ENCODE measurements around the gene EVA1B. TPM values are rescaled to one million over a fixed set of nuclear protein-coding genes. Genes with fewer than 3 reads are reported as not detected.

EVA1B gene
- total and polyA plus RNA-seq, 2 donors (not counting 1 experiment from before 2014, with no cell fraction given), result 0.67 to 2.9 TPM

- Histone ChIP-seq H3K9ac (ENCODE audit: low read length) (peak overlapping the region; percentile 71), H3K4me3 (ENCODE audit: control extremely low read depth in 1 of 5, extremely low read depth in 1 of 5, insufficient read depth in 1 of 5, low read depth in 2 of 5, low read length in 4 of 5) (peak overlapping the region in 1 of 5 experiments; percentile 32), H3K27me3 (replicated peaks in 1 of 4; ENCODE audit: control extremely low read depth in 1 of 4, control insufficient read depth in 3 of 4, insufficient read depth in 4 of 4, low read length in 3 of 4) (peaks cover 0 to 36% (median 12%) of the 10 kb centered on the region in 4 experiments), H3K79me2 (ENCODE audit: control insufficient read depth, insufficient read depth, low read length) (no peaks in the 10 kb centered on the region), H3K27ac (ENCODE audit: low read length in 2 of 2) (no peak overlapping the region), H2AFZ (ENCODE audit: insufficient read depth, low read depth, low read length, poor library complexity, severe bottlenecking) (peak overlapping the region; percentile 55), H3K9me3 (ENCODE audit: control extremely low read depth in 1 of 3, control insufficient read depth in 2 of 3, insufficient read depth in 1 of 3, low read length in 2 of 3) (no peaks in the 10 kb centered on the region), H3K4me2 (replicated peaks; ENCODE audit: low read depth, low read length, poor library complexity, severe bottlenecking) (peak overlapping the region; percentile 97), H3K36me3 (replicated peaks in 1 of 2; ENCODE audit: control extremely low read depth in 1 of 2, control insufficient read depth in 1 of 2, extremely low read depth in 1 of 2, insufficient read depth in 2 of 2, low read length in 1 of 2) (no peaks in the 10 kb centered on the region), H3K4me1 (ENCODE audit: control insufficient read depth in 2 of 2, insufficient read depth in 2 of 2, low read length in 2 of 2) (peaks cover 33 to 40% of the 10 kb centered on the region in 2 donors), H4K20me1 (ENCODE audit: control insufficient read depth, insufficient read depth, low read length, poor library complexity, severe bottlenecking) (peaks cover 8% of the 10 kb centered on the region)
- H3K4me1 Mint-ChIP-seq, result peaks cover 32% of the 10 kb centered on the region
- POLR2A ChIA-PET, result interaction anchor here (1.0 to 1.1 kb wide), 2 partner anchors 9 to 140 kb away, joined by 3 to 6 read pairs; partner anchors contain the start of gene MRPS15
- intact Hi-C loops (cut with micrococcal nuclease), result loop anchor here (5.0 kb wide), 1 partner anchor 43 kb away; no protein-coding TSS in a partner anchor
- CTCF ChIA-PET, result interaction anchor here (0.7 to 2.1 kb wide), 4 partner anchors 39 to 218 kb away, joined by 3 to 7 read pairs (median 4); no protein-coding TSS in a partner anchor
- no peaks in the 10 kb centered on the region for H3K9me3 Mint-ChIP-seq (ENCODE audit: insufficient read depth)
- H3K27me3 Mint-ChIP-seq, result peaks cover 31% of the 10 kb centered on the region
- H3K4me3 Mint-ChIP-seq, result peak overlapping the region; percentile 84
- no peak for TF ChIP-seq CTCF (IDR thresholded peaks at IDR 0.05)
- no peak for TF ChIP-seq EZH2 (IDR thresholded peaks at IDR 0.05; ENCODE audit: borderline replicate concordance, insufficient read depth, low read depth, low read length, poor library complexity, severe bottlenecking)
- DNase-seq, result no peak
- ATAC-seq (ENCODE audit: low read depth), result no peak
- WGBS (ENCODE audit: insufficient coverage), result no CpG with 5 or more reads among the region's 9 CpGs
- H3K27ac Mint-ChIP-seq, result no peak overlapping the region
Measured at GRCh38 chr1:36324353-36324703, 883 bp upstream of the EVA1B start.

Measured in B cell (primary cell).